ENCODE measurements around the gene TEX19. TPM values are rescaled to one million over a fixed set of nuclear protein-coding genes. Genes with fewer than 3 reads are reported as not detected.

TEX19 gene
- total RNA-seq, 1 donor from 2014 or later, result not detected

GRCh38 chr17:82390015-82390859 lies 31.2 kb downstream of the TEX19 start:
- no peak for TF ChIP-seq CTCF (IDR thresholded peaks at IDR 0.05)
- Mint-ChIP-seq H3K9me3 (no peaks in the 10 kb centered on the region), H3K36me3 (ENCODE audit: low read depth) (peaks cover 29% of the 10 kb centered on the region), H3K27ac (no peak overlapping the region), H3K4me1 (no peaks in the 10 kb centered on the region), H3K27me3 (no peaks in the 10 kb centered on the region), H3K4me3 (no peak overlapping the region)
- ChIA-PET POLR2A (no interaction called here), CTCF (no interaction called here)
- ATAC-seq (ENCODE audit: low read depth), result no peak
- intact Hi-C loops (cut with micrococcal nuclease), result no loop called here
- no peak for DNase-seq

- H3K27me3 Mint-ChIP-seq, result no peaks in the 10 kb centered on the region
- ATAC-seq (ENCODE audit: low read depth) (no peak), DNase-seq (no peak)
- intact Hi-C loops (cut with micrococcal nuclease), result no loop called here
- ChIA-PET POLR2A (interaction anchor here (0.6 kb wide), 1 partner anchor 659 kb away, joined by 5 read pairs; no protein-coding TSS in a partner anchor), CTCF (no interaction called here)
- no peak overlapping the region for H3K27ac Mint-ChIP-seq
- H3K36me3 Mint-ChIP-seq (ENCODE audit: low read depth), result peaks cover 34% of the 10 kb centered on the region
- TF ChIP-seq CTCF (IDR thresholded peaks at IDR 0.05), result no peak
- H3K4me3 Mint-ChIP-seq, result no peak overlapping the region
- no peaks in the 10 kb centered on the region for H3K4me1 Mint-ChIP-seq
- no peaks in the 10 kb centered on the region for H3K9me3 Mint-ChIP-seq
Observed at GRCh38 chr17:82390860-82391435, 31.9 kb downstream of the TEX19 start.

- intact Hi-C loops (cut with micrococcal nuclease), result no loop called here
- Mint-ChIP-seq H3K36me3 (ENCODE audit: low read depth) (peaks cover 37% of the 10 kb centered on the region), H3K27me3 (no peaks in the 10 kb centered on the region), H3K27ac (no peak overlapping the region), H3K4me3 (no peak overlapping the region), H3K4me1 (no peaks in the 10 kb centered on the region), H3K9me3 (no peaks in the 10 kb centered on the region)
- ATAC-seq (ENCODE audit: low read depth) (no peak), DNase-seq (no peak)
- ChIA-PET POLR2A (interaction anchor here (0.6 kb wide), 1 partner anchor 660 kb away, joined by 5 read pairs; no protein-coding TSS in a partner anchor), CTCF (no interaction called here)
- no peak for TF ChIP-seq CTCF (IDR thresholded peaks at IDR 0.05)
Observed at GRCh38 chr17:82391496-82392066, 32.5 kb downstream of the TEX19 start.

GRCh38 chr17:82392209-82392920 lies 33.3 kb downstream of the TEX19 start:
- Mint-ChIP-seq H3K4me3 (no peak overlapping the region), H3K9me3 (no peaks in the 10 kb centered on the region), H3K4me1 (no peaks in the 10 kb centered on the region), H3K27ac (no peak overlapping the region), H3K36me3 (ENCODE audit: low read depth) (peaks cover 37% of the 10 kb centered on the region), H3K27me3 (no peaks in the 10 kb centered on the region)
- intact Hi-C loops (cut with micrococcal nuclease), result no loop called here
- ChIA-PET CTCF (no interaction called here), POLR2A (no interaction called here)
- TF ChIP-seq CTCF (IDR thresholded peaks at IDR 0.05), result no peak
- DNase-seq (no peak), ATAC-seq (ENCODE audit: low read depth) (no peak)

GRCh38 chr17:82392941-82393340 lies 33.9 kb downstream of the TEX19 start:
- TF ChIP-seq CTCF (IDR thresholded peaks at IDR 0.05), result no peak
- DNase-seq (no peak), ATAC-seq (ENCODE audit: low read depth) (no peak)
- H3K27ac Mint-ChIP-seq, result no peak overlapping the region
- H3K9me3 Mint-ChIP-seq, result no peaks in the 10 kb centered on the region
- peaks cover 39% of the 10 kb centered on the region for H3K36me3 Mint-ChIP-seq (ENCODE audit: low read depth)
- ChIA-PET POLR2A (no interaction called here), CTCF (no interaction called here)
- no peaks in the 10 kb centered on the region for H3K27me3 Mint-ChIP-seq
- intact Hi-C loops (cut with micrococcal nuclease), result no loop called here
- no peak overlapping the region for H3K4me3 Mint-ChIP-seq
- no peaks in the 10 kb centered on the region for H3K4me1 Mint-ChIP-seq
